ENCODE data around the gene KARS1. TPM values are rescaled to one million over a fixed set of nuclear protein-coding genes. Genes with fewer than 3 reads are reported as not detected.
"Not testable (repeated sequence)": the region's sequence is repeated elsewhere in the genome, so short reads cannot be mapped to it uniquely, and the experiment has no call there.

KARS1 gene
- total RNA-seq, 1 donor from 2014 or later: 61.1 TPM

DNA sequence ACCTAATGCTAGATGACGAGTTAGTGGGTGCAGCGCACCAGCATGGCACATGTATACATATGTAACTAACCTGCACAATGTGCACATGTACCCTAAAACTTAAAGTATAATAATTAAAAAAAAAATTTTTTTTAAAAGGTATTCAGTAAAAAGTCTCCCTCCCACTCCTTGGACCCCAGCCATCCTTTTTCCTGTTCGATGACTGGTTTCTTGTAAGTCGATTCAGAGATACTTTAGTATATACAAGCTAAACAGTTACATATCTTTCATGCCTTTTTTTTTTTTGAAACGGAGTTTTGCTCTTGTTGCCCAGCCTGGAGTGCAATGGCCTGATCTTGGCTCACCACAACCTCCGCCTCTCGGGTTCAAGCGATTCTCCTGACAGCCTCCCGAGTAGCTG, 55.5 kb downstream of the KARS1 start:
- ATAC-seq; intact Hi-C loops (cut with DNase I); DNase-seq (ENCODE audit: low spot score): not testable (repeated sequence)

DNA sequence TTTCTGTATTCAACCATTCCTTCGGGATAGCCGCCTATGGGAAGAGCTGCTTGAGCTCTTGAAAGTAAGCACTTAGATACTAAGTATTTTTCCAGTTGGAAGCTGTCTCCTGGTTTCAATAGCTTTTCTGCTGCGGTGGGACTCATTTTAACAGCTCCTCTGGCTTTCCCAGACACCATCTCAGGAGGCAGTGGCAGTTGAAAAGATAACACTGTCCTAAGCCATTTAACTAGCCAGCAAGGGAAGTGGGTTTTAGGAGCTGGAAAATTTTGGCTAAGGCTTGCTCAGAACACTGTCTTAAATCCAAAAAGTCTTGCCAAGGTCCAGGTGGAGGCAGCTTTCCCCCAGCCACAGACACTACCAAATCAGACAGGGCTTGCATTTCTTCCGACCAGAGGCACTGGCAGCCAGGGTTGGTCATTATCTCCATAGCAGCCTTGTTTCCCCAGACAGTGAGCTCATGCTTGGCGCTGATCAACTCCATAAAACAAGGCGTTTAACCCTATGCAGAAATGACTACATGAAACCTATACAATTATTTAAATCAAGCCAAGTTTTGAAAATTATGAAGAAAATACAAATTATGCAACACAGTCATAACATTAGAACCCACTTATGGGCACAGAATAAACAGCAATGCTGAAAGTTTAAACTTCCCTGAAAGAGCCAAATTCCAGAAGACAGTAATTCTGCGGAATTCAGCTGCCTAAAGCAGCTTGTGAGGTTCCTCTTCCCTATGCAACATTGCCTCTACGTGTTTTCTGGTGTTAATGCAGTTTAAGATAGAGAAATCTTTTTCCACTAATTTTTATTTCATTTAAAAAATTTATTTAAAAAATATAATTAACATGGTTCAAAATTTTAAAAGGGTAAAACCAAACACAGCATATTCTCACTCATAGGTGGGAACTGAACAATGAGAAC, 56.3 kb downstream of the KARS1 start:
- ATAC-seq (peak; percentile 96), DNase-seq (ENCODE audit: low spot score) (peak; percentile 65)
- intact Hi-C loops (cut with DNase I): no loop called here

DNA sequence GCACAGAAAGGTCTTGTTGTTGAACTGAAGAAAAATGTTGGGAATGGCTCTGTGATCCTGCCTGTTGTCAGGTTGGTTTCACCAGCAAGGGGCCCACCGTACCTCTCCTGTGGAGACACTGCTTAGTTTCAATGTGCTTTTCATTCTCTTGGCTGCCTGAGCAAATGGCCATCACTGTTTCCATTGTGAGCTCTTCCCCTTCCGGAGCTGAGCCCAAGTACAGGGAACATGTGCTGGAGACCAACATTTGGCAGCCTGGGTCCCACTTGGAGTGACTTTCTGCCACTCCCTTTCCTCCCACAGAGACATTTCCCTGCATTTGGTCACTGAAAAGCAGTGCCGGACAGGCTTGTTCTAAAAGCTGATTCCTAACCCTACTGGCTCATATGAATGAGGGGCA, 58.2 kb downstream of the KARS1 start:
- intact Hi-C loops (cut with DNase I): no loop called here
- peak; percentile 56 for DNase-seq (ENCODE audit: low spot score)
- ATAC-seq: no peak

GRCh38 chr16:75588716-75589115, 58.7 kb downstream of the KARS1 start:
- no peak for ATAC-seq
- intact Hi-C loops (cut with DNase I): no loop called here
- no peak for DNase-seq (ENCODE audit: low spot score)

DNA sequence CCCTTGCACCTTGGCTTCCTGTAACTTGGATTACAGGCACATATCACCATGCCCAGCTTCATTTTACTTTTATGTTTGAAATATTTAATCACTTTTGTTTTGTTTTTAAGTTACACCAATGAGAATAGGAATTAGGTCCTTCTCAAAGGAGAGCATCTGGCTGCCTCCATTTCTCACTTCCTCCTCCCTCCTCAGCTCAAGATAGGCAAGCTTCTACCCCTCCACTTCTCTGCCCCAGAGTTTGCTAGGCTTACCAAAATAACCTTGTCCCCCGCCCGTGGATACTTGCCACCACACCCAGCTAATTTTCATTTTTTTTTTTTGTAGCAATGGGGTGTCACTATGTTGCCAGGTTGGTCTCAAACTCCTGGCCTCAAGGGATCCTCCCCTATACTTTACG, 63.4 kb downstream of the KARS1 start:
- no peak for DNase-seq (ENCODE audit: low spot score)
- intact Hi-C loops (cut with DNase I): no loop called here
- ATAC-seq: no peak

DNA sequence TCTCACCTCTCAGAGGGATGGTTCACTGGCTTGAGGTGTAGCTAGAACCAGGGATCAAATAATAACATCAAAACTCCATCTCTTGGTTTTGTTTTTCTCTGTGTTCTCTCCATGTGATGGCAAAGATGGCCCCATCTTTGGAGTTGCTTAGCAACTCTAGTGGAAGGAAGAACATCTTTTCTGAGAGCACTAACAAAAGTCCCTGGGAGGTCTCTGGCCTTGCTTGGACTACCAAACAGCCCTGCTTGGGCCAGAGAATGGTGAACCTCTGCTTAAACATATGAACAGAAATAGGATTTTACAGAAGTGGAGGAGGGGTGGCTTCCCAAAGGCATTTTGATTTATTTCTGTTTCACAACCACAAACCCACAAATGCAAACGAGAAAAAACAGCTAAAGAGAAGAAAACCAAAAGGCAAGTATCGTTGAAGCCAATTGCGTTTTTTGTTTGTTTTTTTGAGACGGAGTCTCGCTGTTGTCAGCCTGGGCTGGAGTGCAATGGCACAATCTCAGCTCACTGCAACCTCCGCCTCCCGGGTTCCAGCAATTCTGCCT, 68.1 kb downstream of the KARS1 start:
- intact Hi-C loops (cut with DNase I): no loop called here
- ATAC-seq: no peak
- DNase-seq (ENCODE audit: low spot score): no peak

DNA sequence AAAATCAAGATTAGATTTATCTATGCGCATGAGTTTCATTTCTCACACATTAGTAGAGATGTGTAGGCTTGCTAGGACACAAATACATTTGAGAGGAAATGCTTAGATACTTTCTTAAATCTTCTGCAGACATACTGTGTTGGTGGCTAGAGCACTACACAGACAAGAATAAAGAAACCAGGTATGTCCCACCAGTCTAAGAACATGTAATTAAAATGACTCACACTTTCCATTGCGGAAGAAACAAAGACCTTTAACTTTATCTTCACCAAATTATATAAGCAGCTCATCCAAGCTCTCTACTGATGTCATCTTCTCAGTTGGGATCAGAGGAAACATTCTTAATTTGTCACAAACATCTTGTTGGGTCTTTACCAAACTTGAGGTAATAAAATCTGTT, 68.7 kb downstream of the KARS1 start:
- no peak for DNase-seq (ENCODE audit: low spot score)
- intact Hi-C loops (cut with DNase I): no loop called here

DNA sequence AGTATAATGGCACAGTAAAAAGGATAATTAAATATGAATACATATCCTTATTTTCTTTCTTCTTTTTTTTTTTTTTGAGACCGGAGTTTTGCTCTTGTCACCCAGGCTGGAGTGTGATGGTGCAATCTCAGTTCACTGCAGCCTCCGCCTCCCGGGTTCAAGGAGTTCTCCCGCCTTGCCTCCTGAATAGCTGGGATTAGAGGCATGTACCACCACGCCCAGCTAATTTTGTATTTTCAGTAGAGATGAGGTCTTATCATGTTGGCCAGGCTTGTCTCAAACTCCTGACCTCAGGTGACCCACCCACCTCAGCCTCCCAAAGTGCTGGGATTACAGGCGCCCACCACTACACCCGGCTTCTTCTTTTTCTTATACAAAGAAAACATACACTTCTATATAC, 69.3 kb downstream of the KARS1 start:
- ATAC-seq (no peak), DNase-seq (ENCODE audit: low spot score) (no peak)
- intact Hi-C loops (cut with DNase I): no loop called here

More for the DNA sequence above, 68.7 kb downstream of the KARS1 start:
- no peak for ATAC-seq

Other genes with a start within 250 kb of the KARS1 start
- 73.7 TPM for gene CFDP1, start 214.2 kb downstream of the KARS1 start, total RNA-seq
- 29.8 TPM for gene TMEM170A, start 183.0 kb downstream of the KARS1 start, total RNA-seq
- 0.58 TPM for gene CHST6, start 152.2 kb downstream of the KARS1 start, total RNA-seq
- gene CHST5, start 111.6 kb downstream of the KARS1 start, total RNA-seq: 0.27 TPM
- 13.7 TPM for gene TMEM231, start 91.4 kb downstream of the KARS1 start, total RNA-seq
- 143 TPM for gene GABARAPL2, start 81.3 kb downstream of the KARS1 start, total RNA-seq
- gene ADAT1, start 24.4 kb downstream of the KARS1 start, total RNA-seq: 35.5 TPM
- gene TERF2IP, start 108 bp upstream of the KARS1 start, total RNA-seq: 79.2 TPM
- not detected for gene CPHXL2, start 29.3 kb upstream of the KARS1 start, total RNA-seq
- gene DUXB, start 53.8 kb upstream of the KARS1 start, total RNA-seq: not detected
- gene CPHXL, start 78.8 kb upstream of the KARS1 start, total RNA-seq: not detected